H9 (cell line): ENCODE measurements around the gene RABGAP1L. TPM values are rescaled to one million over a fixed set of nuclear protein-coding genes. Genes with fewer than 3 reads are reported as not detected.

Experiments used
- DNase-seq: peaks from one replicate; pipeline ENCODE4 v3.0.0-alpha.2; 2017
- H2AFZ ChIP-seq: one replicate; pipeline ENCODE4 v1.6.1; 2013; ENCODE audit warnings: mild to moderate bottlenecking, low read length, control low read depth, moderate library complexity
- H2AK5ac ChIP-seq: 2 replicates; pipeline ENCODE4 v1.6.1; 2013; ENCODE audit warnings: low read length, control low read depth, mixed read lengths; ENCODE audit not compliant: insufficient read length
- H2BK120ac ChIP-seq: one replicate; pipeline ENCODE4 v1.6.1; 2013; ENCODE audit warnings: low read depth, mild to moderate bottlenecking, low read length, control low read depth, inconsistent platforms; ENCODE audit not compliant: poor library complexity, severe bottlenecking
- H2BK12ac ChIP-seq: 2 replicates; pipeline ENCODE4 v1.6.1; 2013; ENCODE audit warnings: low read length, control low read depth, mixed read lengths, low read depth; ENCODE audit not compliant: insufficient read length
- H2BK15ac ChIP-seq: 2 replicates; pipeline ENCODE4 v1.6.1; 2013; ENCODE audit warnings: low read depth, low read length, control low read depth
- H2BK20ac ChIP-seq: one replicate; pipeline ENCODE4 v1.6.1; 2013; ENCODE audit warnings: low read depth, mild to moderate bottlenecking, low read length, control low read depth, inconsistent platforms; ENCODE audit not compliant: poor library complexity, severe bottlenecking
- H2BK5ac ChIP-seq: 2 replicates; pipeline ENCODE4 v1.6.1; 2013; ENCODE audit warnings: low read length, control low read depth, mixed read lengths; ENCODE audit not compliant: insufficient read length
- H3K14ac ChIP-seq: 2 replicates; pipeline ENCODE4 v1.6.1; 2013; ENCODE audit warnings: low read length, control low read depth; ENCODE audit not compliant: insufficient read depth
- H3K18ac ChIP-seq: 2 replicates; pipeline ENCODE4 v1.6.1; 2013; ENCODE audit warnings: low read depth, mild to moderate bottlenecking, mixed read lengths, low read length, control low read depth; ENCODE audit not compliant: insufficient read length
- H3K23ac ChIP-seq: 2 replicates; pipeline ENCODE4 v1.6.1; 2013; ENCODE audit warnings: low read length, control low read depth, mixed read lengths, low read depth; ENCODE audit not compliant: insufficient read length
- H3K23me2 ChIP-seq: 2 replicates; pipeline ENCODE4 v1.6.1; 2013; ENCODE audit warnings: low read depth, mild to moderate bottlenecking, mixed read lengths, low read length, control low read depth; ENCODE audit not compliant: insufficient read length, poor library complexity, severe bottlenecking
- H3K27ac ChIP-seq: 2 replicates; pipeline ENCODE4 v1.5.1; 2013; ENCODE audit warnings: low read length, control low read depth, mixed read lengths, low read depth; ENCODE audit not compliant: insufficient read length
- H3K27me3 ChIP-seq: 2 replicates; pipeline ENCODE4 v1.6.1; 2013; ENCODE audit warnings: low read length, control low read depth, inconsistent platforms; ENCODE audit not compliant: insufficient read depth
- H3K4ac ChIP-seq: 2 replicates; pipeline ENCODE4 v1.6.1; 2013; ENCODE audit warnings: low read depth, mild to moderate bottlenecking, control low read depth, inconsistent platforms, low read length, moderate library complexity
- H3K4me1 ChIP-seq: 2 replicates; pipeline ENCODE4 v1.6.1; 2013; ENCODE audit warnings: low read length, control low read depth, inconsistent platforms; ENCODE audit not compliant: insufficient read depth
- H3K4me2 ChIP-seq: 2 replicates; pipeline ENCODE4 v1.6.1; 2013; ENCODE audit warnings: low read length, control low read depth, mixed read lengths; ENCODE audit not compliant: insufficient read length, insufficient read depth
- H3K56ac ChIP-seq: 2 replicates; pipeline ENCODE4 v1.6.1; 2013; ENCODE audit warnings: low read depth, mild to moderate bottlenecking, mixed read lengths, low read length, control low read depth; ENCODE audit not compliant: insufficient read length
- H3K79me1 ChIP-seq: 2 replicates; pipeline ENCODE4 v1.6.1; 2013; ENCODE audit warnings: low read depth, mild to moderate bottlenecking, moderate library complexity, low read length, control low read depth, inconsistent platforms; ENCODE audit not compliant: insufficient read depth, poor library complexity, severe bottlenecking
- H3K79me2 ChIP-seq: 2 replicates; pipeline ENCODE4 v1.6.1; 2013; ENCODE audit warnings: low read length, control low read depth, inconsistent platforms; ENCODE audit not compliant: insufficient read depth
- H3K9ac ChIP-seq: 2 replicates; pipeline ENCODE4 v1.6.1; 2013; ENCODE audit warnings: low read length, control low read depth, mixed read lengths; ENCODE audit not compliant: insufficient read length; ENCODE audit errors: extremely low read depth
- H3K9me3 ChIP-seq: one replicate; pipeline ENCODE4 v1.6.1; 2013; ENCODE audit warnings: low read depth, low read length, inconsistent platforms; ENCODE audit not compliant: control insufficient read depth
- H3T11ph ChIP-seq: one replicate; pipeline ENCODE4 v1.6.1; 2013; ENCODE audit warnings: mild to moderate bottlenecking, low read length, control low read depth, inconsistent platforms
- H4K20me1 ChIP-seq: one replicate; pipeline ENCODE4 v1.6.1; 2013; ENCODE audit not compliant: control insufficient read depth, insufficient read length, insufficient read depth
- H4K5ac ChIP-seq: 2 replicates; pipeline ENCODE4 v1.6.1; 2013; ENCODE audit warnings: low read depth, mild to moderate bottlenecking, mixed read lengths, low read length, control low read depth; ENCODE audit not compliant: insufficient read length
- H4K8ac ChIP-seq: replicated peaks from 2 replicates; pipeline ENCODE4 v1.6.1; 2013; ENCODE audit warnings: low read length, control low read depth, mixed read lengths, low read depth; ENCODE audit not compliant: insufficient read length
- H4K91ac ChIP-seq: 2 replicates; pipeline ENCODE4 v1.6.1; 2013; ENCODE audit warnings: low read depth, mild to moderate bottlenecking, moderate library complexity, mixed read lengths, low read length, control low read depth; ENCODE audit not compliant: insufficient read length
- H3K27ac Mint-ChIP-seq, 3 experiments: 2 replicates in 2 of 3; 3 replicates in 1 of 3; pipeline ENCODE4 v1.8.0; 2020 to 2021; ENCODE audit warnings: mixed read lengths in 3 of 3, mild to moderate bottlenecking in 1 of 3, moderate library complexity in 1 of 3
- H3K27me3 Mint-ChIP-seq: 2 replicates; pipeline ENCODE4 v1.8.0; 2021; ENCODE audit warnings: low read depth, mild to moderate bottlenecking, moderate library complexity, mixed read lengths
- H3K36me3 Mint-ChIP-seq, 3 experiments: 2 replicates in 2 of 3; 3 replicates in 1 of 3; pipeline ENCODE4 v1.8.0; 2020 to 2021; ENCODE audit warnings: low read depth in 3 of 3, mixed read lengths in 3 of 3; ENCODE audit not compliant: insufficient read depth in 1 of 3
- H3K4me1 Mint-ChIP-seq, 2 experiments: 2 replicates each; pipeline ENCODE4 v1.8.0; 2020; ENCODE audit warnings: mixed read lengths in 2 of 2
- H3K4me3 Mint-ChIP-seq, 2 experiments: 2 replicates in 1 of 2; 3 replicates in 1 of 2; pipeline ENCODE4 v1.8.0; 2020 to 2021; ENCODE audit warnings: mild to moderate bottlenecking in 2 of 2, mixed read lengths in 2 of 2, moderate library complexity in 1 of 2
- H3K9me3 Mint-ChIP-seq, 2 experiments: 2 replicates in 1 of 2; 3 replicates in 1 of 2; pipeline ENCODE4 v1.8.0; 2020; ENCODE audit warnings: mild to moderate bottlenecking in 2 of 2, mixed read lengths in 2 of 2, moderate library complexity in 1 of 2
- WGBS: extraction: QIAGEN DNeasy Blood & Tissue Kit; methylation state at CpG from one replicate; pipeline ENCODE4 v1.1.7; 2013; ENCODE audit warnings: missing lambda C conversion rate, low lambda C conversion rate, mixed read lengths; ENCODE audit not compliant: insufficient read length; ENCODE audit errors: extremely low coverage; 5-methylcytosine and 5-hydroxymethylcytosine counted together
- total RNA-seq: library from RNA; stranded (reverse); gene quantifications from 2 replicates; pipeline ENCODE4 v1.2.1, GENCODE V29; 2021
- TF ChIP-seq, protein P1 (sequence below): fragments of 200-600 bp; sonication (generic); conservative IDR thresholded peaks from 3 replicates; pipeline ENCODE4 v1.8.0; 2021; ENCODE audit warnings: antibody characterized with exemption, mild to moderate bottlenecking

RABGAP1L gene
- total RNA-seq, 1 experiment from 2014 or later = 147 TPM

DNA sequence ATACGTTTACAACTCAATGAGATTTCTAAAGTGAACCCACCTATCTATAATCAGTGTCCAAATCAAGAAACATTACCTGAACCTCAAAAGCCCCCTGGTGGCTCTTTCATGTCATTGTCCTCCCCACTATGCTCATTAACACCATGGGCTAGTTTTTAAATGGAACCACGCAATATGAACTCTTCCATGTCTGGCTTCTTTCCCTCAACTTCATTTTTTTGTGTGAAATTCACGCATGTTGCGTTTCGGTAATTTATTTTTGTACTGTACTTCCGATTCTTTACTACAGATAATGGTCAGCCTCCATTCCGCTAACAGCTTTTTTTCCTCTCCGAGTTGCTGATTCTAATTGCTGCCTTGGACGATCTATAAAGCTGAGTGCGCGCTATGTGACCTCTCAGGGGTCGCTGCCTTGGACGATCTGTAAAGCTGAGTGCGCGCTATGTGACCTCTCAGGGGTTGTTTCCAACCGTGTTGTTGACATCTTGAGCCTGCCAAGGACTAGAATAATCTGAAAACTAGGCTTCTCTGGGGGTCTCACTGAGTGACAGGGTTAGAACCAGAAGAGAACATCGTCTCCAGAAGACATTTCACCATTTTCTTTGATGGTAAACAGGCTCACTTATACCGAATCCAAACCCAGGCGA is 839.4 kb downstream of the RABGAP1L start:
- no peak overlapping the region for H4K8ac ChIP-seq
- no peak overlapping the region for H2BK15ac ChIP-seq
- no peak overlapping the region for H2BK12ac ChIP-seq
- Mint-ChIP-seq H3K27ac (no peak overlapping the region), H3K4me3 (no peak overlapping the region), H3K36me3 (peaks cover 2 to 8% (median 4%) of the 10 kb centered on the region in 3 experiments; a peak in 6 of 7 replicates), H3K27me3 (no peaks in the 10 kb centered on the region), H3K4me1 (peaks cover 30% of the 10 kb centered on the region in 2 experiments), H3K9me3 (no peaks in the 10 kb centered on the region)
- peaks cover 5% of the 10 kb centered on the region for H3K23me2 ChIP-seq
- H3K56ac ChIP-seq = peak overlapping the region; percentile 71
- H3K4me1 ChIP-seq = no peaks in the 10 kb centered on the region
- no peaks in the 10 kb centered on the region for H3K79me1 ChIP-seq
- H3K27me3 ChIP-seq = no peaks in the 10 kb centered on the region
- H3K79me2 ChIP-seq = peaks cover 27% of the 10 kb centered on the region; the same call in 1 of the 2 replicates
- peak overlapping the region; percentile 43 for H3T11ph ChIP-seq
- no CpG with 5 or more reads among the region's 19 CpGs for WGBS
- peak; percentile 46 for DNase-seq
- TF ChIP-seq, protein P1, sequence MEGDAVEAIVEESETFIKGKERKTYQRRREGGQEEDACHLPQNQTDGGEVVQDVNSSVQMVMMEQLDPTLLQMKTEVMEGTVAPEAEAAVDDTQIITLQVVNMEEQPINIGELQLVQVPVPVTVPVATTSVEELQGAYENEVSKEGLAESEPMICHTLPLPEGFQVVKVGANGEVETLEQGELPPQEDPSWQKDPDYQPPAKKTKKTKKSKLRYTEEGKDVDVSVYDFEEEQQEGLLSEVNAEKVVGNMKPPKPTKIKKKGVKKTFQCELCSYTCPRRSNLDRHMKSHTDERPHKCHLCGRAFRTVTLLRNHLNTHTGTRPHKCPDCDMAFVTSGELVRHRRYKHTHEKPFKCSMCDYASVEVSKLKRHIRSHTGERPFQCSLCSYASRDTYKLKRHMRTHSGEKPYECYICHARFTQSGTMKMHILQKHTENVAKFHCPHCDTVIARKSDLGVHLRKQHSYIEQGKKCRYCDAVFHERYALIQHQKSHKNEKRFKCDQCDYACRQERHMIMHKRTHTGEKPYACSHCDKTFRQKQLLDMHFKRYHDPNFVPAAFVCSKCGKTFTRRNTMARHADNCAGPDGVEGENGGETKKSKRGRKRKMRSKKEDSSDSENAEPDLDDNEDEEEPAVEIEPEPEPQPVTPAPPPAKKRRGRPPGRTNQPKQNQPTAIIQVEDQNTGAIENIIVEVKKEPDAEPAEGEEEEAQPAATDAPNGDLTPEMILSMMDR = peak; percentile 87
- H2BK120ac ChIP-seq = no peak overlapping the region
- peak overlapping the region; percentile 14; the same call in 1 of the 2 replicates for H3K4ac ChIP-seq
- H4K91ac ChIP-seq = no peak overlapping the region
- H4K5ac ChIP-seq = peak overlapping the region; percentile 88
- peak overlapping the region; percentile 93 for H3K9ac ChIP-seq
- H2BK20ac ChIP-seq = no peak overlapping the region
- no peaks in the 10 kb centered on the region for H4K20me1 ChIP-seq
- H3K23ac ChIP-seq = no peak overlapping the region
- peak overlapping the region; percentile 80 for H2BK5ac ChIP-seq
- H2AK5ac ChIP-seq = no peak overlapping the region
- peak overlapping the region; percentile 80 for H3K4me2 ChIP-seq
- H3K14ac ChIP-seq = peak overlapping the region; percentile 89; the same call in 1 of the 2 replicates
- H3K9me3 ChIP-seq = no peaks in the 10 kb centered on the region
- H3K27ac ChIP-seq = peak overlapping the region; percentile 89
- peak overlapping the region; percentile 86 for H3K18ac ChIP-seq
- H2AFZ ChIP-seq = no peak overlapping the region
